ENCODE results near the gene ADAM15.

- no peak for TF ChIP-seq CTCF (conservative IDR thresholded peaks at IDR 0.05)
- TF ChIP-seq EZH2 (IDR thresholded peaks at IDR 0.05; ENCODE audit: low read depth) = no peak
Measured at GRCh38 chr1:155017946-155018316, 33.2 kb upstream of the ADAM15 start.

Measured in PC-9 (cell line).